Measurements from ENCODE around the gene CD55. TPM values are rescaled to one million over a fixed set of nuclear protein-coding genes. Genes with fewer than 3 reads are reported as not detected.

Gene CD55
- 9.5 and 11.4 TPM in 2 replicates for polyA plus RNA-seq (2014; cell fraction: cytosol; rRNA removed)
- 5.6 and 5.9 TPM in 2 replicates for polyA plus RNA-seq (2014; cell fraction: nucleus; rRNA removed)

GRCh38 chr1:207321079-207321789, at the start of gene CD55:
Gene CD55 (plus strand): TSS chr1:207321678. CDS start chr1:207321766, 88 bp downstream.
- DNase-seq (ENCODE audit: low spot score), result peak; percentile 86

- DNase-seq (ENCODE audit: low spot score), result no peak
These were observed 46.6 kb upstream of the CD55 start for GRCh38 chr1:207274882-207275281.

DNA sequence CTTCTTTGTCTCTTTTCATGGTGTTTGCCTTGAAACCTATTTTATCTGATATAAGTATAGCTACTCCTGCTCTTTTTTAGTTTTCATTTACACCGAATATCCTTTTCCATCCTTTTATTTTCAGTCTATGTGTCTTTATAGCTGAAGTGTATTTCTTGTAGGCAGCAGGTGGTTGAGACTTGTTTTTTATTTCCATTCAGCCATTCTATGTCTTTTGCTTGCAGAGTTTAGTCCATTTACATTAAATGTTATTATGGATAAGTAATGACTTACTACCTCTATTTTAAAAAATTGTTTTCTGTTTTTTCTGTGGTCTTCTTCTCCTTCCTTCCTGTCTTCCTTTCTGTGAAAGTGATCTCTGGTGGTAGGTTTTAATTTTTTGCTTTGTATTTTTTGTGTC, 45.0 kb upstream of the CD55 start:
- no peak for DNase-seq (ENCODE audit: low spot score)

DNA sequence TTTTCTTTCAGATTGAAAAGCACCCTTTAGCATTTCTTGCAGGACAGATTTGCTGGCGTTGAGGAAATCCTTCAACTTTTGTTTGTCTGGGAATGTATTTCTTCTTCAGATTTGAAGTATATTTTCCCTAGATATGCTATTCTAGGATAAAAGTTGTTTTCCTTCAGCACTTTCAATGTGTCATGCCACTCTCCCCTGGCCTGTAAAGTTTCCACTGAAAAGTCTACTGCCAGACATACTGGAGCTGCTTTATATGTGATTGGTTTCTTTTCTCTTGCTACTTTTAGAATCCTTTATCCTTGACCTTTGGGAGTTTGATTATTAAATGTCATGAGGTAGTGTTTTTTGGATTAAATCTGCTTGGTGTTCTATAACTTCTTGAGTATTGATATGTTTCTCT, 44.2 kb upstream of the CD55 start:
- no peak for DNase-seq (ENCODE audit: low spot score)

- no peak for DNase-seq (ENCODE audit: low spot score)
These were observed 41.8 kb upstream of the CD55 start for GRCh38 chr1:207279652-207280051.

DNA sequence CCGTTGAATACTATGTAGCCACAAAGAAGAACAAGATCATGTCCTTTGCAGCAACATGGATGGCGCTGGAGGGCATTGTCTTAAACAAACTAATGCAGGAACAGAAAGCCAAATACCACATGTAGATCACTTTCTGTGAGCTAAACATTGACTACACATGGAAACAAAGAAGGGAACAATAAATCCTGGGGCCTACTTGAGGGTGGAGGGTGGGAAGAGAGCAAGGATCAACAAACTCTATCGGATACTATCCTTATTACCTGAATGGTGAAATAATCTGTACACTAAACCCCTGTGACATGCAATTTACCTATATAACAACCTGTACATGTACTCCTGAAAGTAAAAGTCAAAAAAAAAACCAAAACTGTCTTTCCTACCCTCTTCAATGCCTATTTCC, 40.8 kb upstream of the CD55 start:
- DNase-seq (ENCODE audit: low spot score), result no peak

DNA sequence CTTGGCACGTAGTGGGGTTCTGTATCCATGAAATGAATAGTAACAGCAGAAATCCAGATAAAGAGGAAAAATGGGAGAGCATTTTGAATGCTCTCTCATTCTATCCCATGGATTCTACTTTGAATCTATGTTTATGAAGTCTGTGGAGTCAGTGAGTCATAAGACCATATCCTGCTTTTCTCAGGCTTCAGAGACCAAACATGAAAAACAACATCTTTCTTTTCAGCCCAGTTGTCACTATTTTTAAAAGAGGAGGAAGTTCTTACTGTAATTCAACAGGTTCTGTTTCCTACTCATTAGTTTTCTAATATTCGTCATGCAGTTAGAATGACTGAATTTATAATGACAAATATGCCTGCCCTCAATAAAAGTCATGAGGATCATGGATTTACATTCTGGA, 39.4 kb upstream of the CD55 start:
- no peak for DNase-seq (ENCODE audit: low spot score)

GRCh38 chr1:207282496-207283380, 38.7 kb upstream of the CD55 start:
- DNase-seq (ENCODE audit: low spot score), result no peak

GRCh38 chr1:207283421-207283820, 38.1 kb upstream of the CD55 start:
- no peak for DNase-seq (ENCODE audit: low spot score)

GRCh38 chr1:207284209-207284897, 37.1 kb upstream of the CD55 start:
- no peak for DNase-seq (ENCODE audit: low spot score)

GRCh38 chr1:207286786-207287468, 34.6 kb upstream of the CD55 start:
- DNase-seq (ENCODE audit: low spot score), result no peak

GRCh38 chr1:207288315-207288714, 33.2 kb upstream of the CD55 start:
- DNase-seq (ENCODE audit: low spot score), result no peak

DNA sequence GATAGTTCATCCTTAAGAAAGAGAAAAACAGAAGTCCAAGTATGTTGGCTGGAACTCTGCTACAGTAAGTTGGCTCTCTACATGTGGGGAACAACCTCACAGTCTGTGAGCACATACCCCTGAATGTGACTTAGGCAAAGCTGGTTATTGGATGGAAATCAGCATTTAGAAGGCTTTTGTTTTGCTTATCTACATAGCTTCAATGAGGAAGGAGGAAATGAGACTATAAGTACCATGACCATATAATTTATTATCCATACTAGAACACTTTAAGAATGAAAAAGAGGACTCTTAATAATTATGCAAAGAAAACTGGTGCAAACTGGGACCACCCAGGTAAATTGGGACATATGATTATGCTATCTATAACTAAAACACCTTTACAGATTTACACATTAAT, 31.7 kb upstream of the CD55 start:
- DNase-seq (ENCODE audit: low spot score), result no peak

DNA sequence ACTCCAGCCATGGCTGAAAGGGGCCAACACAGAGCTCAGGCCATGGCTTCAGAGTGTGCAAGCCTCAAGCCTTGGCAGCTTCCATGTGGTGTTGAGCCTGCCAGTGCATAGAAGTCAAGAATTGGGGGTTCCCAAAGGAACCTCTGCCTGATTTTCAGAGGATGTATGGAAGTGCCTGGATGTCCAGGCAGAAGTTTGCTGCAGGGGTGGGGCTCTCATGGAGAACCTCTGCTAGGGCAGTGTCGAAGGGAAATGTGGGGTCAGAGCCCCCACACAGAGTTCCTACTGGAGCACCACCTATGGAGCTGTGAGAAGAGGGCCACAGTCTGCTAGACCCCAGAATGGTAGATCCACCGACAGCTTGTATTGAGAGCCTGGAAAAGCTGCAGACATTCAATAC, 29.8 kb upstream of the CD55 start:
- DNase-seq (ENCODE audit: low spot score), result no peak

GRCh38 chr1:207298186-207298585, 23.3 kb upstream of the CD55 start:
- DNase-seq (ENCODE audit: low spot score), result no peak

DNA sequence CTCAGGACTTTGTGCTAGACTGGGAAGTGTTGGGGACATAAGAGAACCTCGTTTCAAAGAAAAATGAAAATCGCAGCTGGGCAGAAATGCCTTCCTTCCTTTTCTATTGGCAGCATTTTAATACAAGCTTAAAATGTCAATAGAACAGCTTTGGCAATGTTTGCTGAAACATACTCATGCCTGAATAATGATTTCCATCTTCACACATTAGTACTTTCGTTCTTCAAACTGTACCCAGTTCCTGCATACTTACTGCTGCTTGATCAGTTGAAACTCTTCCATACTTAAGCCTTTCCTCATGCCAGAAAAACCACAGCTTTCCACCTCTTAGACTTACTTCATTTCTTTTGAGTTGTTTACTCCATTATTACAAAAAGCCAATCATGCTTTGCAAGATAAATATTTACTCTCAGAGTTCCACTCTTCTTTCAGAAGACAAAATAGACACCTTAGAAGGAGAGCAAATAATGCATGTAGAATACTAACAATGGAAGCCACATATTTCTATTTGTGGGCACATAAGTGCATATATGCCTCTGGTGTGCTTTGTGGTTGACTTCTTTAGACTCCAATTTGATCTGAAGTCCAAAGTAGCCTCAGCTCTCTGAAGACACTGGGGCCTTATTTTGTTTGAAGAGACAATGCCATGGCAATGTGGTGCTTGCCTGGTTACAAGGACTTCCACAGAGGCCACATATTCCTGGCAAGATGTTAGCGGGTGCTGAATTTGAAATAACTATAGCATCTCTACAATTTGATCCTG, 22.7 kb upstream of the CD55 start:
- no peak for DNase-seq (ENCODE audit: low spot score)

GRCh38 chr1:207300970-207301369, 20.5 kb upstream of the CD55 start:
- no peak for DNase-seq (ENCODE audit: low spot score)

DNA sequence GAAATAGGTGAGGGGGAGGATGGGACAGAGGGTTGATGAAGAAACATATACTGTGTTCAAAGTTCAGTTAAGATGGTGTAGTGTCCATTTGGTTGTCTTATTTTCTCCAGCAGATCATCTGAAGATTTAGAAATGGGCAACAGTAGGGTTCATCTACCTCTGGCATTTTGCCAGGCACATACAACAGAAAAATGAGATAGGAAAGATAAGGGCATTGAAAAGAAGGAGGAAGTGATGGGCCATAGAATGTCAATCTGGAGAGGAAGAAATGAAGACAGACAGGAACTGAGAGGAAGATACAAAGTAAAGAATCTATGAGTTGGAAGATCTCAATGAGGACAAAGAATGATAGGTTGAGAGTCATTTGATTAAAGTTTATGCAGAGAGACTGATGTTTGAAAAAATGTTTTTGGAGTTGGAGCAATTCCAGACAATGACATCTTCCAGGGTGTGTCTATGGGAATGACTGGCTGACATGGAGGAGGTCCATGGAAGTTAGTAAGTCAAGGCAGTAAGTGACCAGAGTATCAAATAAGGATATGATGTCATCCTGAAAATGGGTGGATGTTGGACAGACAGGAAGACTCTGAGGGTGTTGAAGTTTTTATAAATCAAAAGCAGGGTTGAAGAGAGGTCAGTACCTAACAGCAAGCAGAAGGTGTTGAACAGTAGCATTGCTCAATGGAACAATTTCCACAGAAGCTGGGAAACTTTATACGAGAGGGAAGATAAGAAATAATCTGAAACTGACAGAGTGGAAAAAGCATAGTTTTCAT, 18.7 kb upstream of the CD55 start:
- DNase-seq (ENCODE audit: low spot score), result no peak

DNA sequence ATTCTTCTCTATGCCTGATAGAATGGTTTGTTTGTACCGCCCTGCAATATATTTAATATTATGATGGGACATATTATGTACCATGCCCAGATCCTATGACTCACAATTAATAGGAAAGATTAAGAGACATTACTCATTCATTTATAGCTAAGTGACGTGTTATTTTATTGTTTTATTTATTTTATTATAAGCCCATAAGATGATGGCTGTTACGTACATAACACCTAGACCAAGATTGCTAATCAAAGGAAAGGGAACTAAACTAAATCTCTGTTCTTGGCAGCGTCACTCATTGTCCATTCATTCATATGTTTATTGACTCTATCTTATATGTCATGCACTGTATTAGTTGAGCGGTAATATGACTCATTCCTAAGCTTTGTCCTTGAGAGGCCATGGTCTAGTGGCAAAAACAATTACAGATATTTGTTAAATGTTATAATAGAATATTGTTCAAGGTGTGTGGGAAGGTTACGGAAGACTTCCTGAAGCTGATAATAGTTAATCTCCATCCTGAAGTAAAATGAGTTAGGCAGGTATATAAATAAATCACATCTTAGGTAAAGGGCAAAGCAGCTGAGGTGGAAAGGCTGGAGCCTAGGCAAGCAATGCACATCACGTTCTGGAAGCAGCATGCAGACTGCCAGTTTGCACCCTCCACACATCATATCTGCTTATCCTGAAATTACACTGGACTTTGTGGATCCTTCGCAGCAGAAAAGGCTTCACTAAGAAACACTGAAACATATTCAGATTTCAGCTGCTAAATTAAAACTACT, 16.6 kb upstream of the CD55 start:
- DNase-seq (ENCODE audit: low spot score), result no peak

All from SK-N-DZ (cell line).